Measurements from ENCODE around the gene GALR3. TPM values are rescaled to one million over a fixed set of nuclear protein-coding genes. Genes with fewer than 3 reads are reported as not detected.

GALR3 gene
- total and polyA plus RNA-seq, 2 of the 8 experiments (the other 6 are each of a cell fraction or from before 2014, with no cell fraction given): 0.84 to 1.1 TPM

DNA sequence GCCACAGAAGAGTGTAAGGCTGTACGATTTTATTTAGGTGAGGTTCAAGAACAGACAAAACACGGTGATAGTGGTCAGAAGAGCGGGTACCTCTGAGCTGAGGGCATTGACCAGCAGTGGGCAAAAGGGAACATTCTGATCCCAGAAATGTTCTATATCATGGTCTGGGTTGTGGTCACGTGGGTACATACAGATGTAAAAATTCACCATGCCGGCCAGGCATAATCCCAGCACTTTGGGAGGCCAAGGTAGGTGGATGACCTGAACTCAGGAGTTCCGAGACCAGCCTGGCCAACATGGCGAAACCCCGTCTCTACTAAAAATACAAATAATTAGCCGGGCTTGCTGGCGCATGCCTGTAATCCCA is 46.6 kb upstream of the GALR3 start (continued):
- TF ChIP-seq, protein P1, sequence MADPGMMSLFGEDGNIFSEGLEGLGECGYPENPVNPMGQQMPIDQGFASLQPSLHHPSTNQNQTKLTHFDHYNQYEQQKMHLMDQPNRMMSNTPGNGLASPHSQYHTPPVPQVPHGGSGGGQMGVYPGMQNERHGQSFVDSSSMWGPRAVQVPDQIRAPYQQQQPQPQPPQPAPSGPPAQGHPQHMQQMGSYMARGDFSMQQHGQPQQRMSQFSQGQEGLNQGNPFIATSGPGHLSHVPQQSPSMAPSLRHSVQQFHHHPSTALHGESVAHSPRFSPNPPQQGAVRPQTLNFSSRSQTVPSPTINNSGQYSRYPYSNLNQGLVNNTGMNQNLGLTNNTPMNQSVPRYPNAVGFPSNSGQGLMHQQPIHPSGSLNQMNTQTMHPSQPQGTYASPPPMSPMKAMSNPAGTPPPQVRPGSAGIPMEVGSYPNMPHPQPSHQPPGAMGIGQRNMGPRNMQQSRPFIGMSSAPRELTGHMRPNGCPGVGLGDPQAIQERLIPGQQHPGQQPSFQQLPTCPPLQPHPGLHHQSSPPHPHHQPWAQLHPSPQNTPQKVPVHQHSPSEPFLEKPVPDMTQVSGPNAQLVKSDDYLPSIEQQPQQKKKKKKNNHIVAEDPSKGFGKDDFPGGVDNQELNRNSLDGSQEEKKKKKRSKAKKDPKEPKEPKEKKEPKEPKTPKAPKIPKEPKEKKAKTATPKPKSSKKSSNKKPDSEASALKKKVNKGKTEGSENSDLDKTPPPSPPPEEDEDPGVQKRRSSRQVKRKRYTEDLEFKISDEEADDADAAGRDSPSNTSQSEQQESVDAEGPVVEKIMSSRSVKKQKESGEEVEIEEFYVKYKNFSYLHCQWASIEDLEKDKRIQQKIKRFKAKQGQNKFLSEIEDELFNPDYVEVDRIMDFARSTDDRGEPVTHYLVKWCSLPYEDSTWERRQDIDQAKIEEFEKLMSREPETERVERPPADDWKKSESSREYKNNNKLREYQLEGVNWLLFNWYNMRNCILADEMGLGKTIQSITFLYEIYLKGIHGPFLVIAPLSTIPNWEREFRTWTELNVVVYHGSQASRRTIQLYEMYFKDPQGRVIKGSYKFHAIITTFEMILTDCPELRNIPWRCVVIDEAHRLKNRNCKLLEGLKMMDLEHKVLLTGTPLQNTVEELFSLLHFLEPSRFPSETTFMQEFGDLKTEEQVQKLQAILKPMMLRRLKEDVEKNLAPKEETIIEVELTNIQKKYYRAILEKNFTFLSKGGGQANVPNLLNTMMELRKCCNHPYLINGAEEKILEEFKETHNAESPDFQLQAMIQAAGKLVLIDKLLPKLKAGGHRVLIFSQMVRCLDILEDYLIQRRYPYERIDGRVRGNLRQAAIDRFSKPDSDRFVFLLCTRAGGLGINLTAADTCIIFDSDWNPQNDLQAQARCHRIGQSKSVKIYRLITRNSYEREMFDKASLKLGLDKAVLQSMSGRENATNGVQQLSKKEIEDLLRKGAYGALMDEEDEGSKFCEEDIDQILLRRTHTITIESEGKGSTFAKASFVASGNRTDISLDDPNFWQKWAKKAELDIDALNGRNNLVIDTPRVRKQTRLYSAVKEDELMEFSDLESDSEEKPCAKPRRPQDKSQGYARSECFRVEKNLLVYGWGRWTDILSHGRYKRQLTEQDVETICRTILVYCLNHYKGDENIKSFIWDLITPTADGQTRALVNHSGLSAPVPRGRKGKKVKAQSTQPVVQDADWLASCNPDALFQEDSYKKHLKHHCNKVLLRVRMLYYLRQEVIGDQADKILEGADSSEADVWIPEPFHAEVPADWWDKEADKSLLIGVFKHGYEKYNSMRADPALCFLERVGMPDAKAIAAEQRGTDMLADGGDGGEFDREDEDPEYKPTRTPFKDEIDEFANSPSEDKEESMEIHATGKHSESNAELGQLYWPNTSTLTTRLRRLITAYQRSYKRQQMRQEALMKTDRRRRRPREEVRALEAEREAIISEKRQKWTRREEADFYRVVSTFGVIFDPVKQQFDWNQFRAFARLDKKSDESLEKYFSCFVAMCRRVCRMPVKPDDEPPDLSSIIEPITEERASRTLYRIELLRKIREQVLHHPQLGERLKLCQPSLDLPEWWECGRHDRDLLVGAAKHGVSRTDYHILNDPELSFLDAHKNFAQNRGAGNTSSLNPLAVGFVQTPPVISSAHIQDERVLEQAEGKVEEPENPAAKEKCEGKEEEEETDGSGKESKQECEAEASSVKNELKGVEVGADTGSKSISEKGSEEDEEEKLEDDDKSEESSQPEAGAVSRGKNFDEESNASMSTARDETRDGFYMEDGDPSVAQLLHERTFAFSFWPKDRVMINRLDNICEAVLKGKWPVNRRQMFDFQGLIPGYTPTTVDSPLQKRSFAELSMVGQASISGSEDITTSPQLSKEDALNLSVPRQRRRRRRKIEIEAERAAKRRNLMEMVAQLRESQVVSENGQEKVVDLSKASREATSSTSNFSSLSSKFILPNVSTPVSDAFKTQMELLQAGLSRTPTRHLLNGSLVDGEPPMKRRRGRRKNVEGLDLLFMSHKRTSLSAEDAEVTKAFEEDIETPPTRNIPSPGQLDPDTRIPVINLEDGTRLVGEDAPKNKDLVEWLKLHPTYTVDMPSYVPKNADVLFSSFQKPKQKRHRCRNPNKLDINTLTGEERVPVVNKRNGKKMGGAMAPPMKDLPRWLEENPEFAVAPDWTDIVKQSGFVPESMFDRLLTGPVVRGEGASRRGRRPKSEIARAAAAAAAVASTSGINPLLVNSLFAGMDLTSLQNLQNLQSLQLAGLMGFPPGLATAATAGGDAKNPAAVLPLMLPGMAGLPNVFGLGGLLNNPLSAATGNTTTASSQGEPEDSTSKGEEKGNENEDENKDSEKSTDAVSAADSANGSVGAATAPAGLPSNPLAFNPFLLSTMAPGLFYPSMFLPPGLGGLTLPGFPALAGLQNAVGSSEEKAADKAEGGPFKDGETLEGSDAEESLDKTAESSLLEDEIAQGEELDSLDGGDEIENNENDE (IDR thresholded peaks at IDR 0.05; ENCODE audit: insufficient replicate concordance, low read length): no peak
- no peak for TF ChIP-seq CREB1 (IDR thresholded peaks at IDR 0.05)
- no peak for TF ChIP-seq POLR2A (IDR thresholded peaks at IDR 0.05; ENCODE audit: control extremely low read depth in 1 of 2, low read depth in 2 of 2, low read length in 2 of 2)
- no peak for TF ChIP-seq SUZ12 (IDR thresholded peaks at IDR 0.05; ENCODE audit: low read length)
- TF ChIP-seq KDM1A (IDR thresholded peaks at IDR 0.05; ENCODE audit: borderline replicate concordance, low read length): no peak
- no peak for TF ChIP-seq SAP30 (IDR thresholded peaks at IDR 0.05; ENCODE audit: insufficient read depth, insufficient replicate concordance, low read length)
- no peak for TF ChIP-seq POLR2AphosphoS5 (IDR thresholded peaks at IDR 0.05; ENCODE audit: low read depth, low read length)
- TF ChIP-seq FOSL1 (IDR thresholded peaks at IDR 0.05; ENCODE audit: insufficient read depth, low read depth, low read length): no peak
- TF ChIP-seq HDAC2 (IDR thresholded peaks at IDR 0.05; ENCODE audit: borderline replicate concordance in 1 of 2, low read depth in 2 of 2, low read length in 2 of 2): no peak

Data from H1 (cell line).